MCF 10A (cell line): ENCODE results near the gene TMBIM4. TPM values are rescaled to one million over a fixed set of nuclear protein-coding genes. Genes with fewer than 3 reads are reported as not detected.
A peak's percentile ranks its signal among the peaks of the same experiment; 100 is the strongest.

Experiments used
- BruUV-seq: library from RNA; stranded (reverse); fragments of 400-500 nt; replicated peaks from 2 replicates; lab custom pipeline; 2021; lab: Mats Ljungman, UMichigan
- CTCF ChIA-PET: fragments of 300-600 bp; sonication (Branson Sonifier 250); formaldehyde crosslinking; extraction: SDS; loops from one replicate; lab custom pipeline; 2021; ENCODE audit warnings: antibody characterized with exemption, inconsistent platforms; lab: Yijun Ruan, JAX
- POLR2A ChIA-PET: fragments of 300-600, 350-650 bp; sonication (Branson Sonifier 250); formaldehyde crosslinking; extraction: SDS; loops from one replicate; lab custom pipeline; 2020; ENCODE audit warnings: antibody characterized with exemption, inconsistent platforms; lab: Yijun Ruan, JAX
- DNase-seq: peaks from one replicate; pipeline ENCODE4 v3.0.0-alpha.2; 2018; ENCODE audit not compliant: unreplicated experiment
- H3K27ac Mint-ChIP-seq: one replicate; pipeline ENCODE4 v1.8.0; 2022; ENCODE audit warnings: mild to moderate bottlenecking, low read depth, mixed read lengths; ENCODE audit not compliant: unreplicated experiment
- H3K27me3 Mint-ChIP-seq: one replicate; pipeline ENCODE4 v1.8.0; 2022; ENCODE audit warnings: mixed read lengths; ENCODE audit not compliant: insufficient read depth, unreplicated experiment
- H3K36me3 Mint-ChIP-seq: one replicate; pipeline ENCODE4 v1.8.0; 2022; ENCODE audit warnings: mild to moderate bottlenecking, moderate library complexity, mixed read lengths; ENCODE audit not compliant: insufficient read depth, unreplicated experiment
- H3K4me1 Mint-ChIP-seq: one replicate; pipeline ENCODE4 v1.8.0; 2022; ENCODE audit warnings: mixed read lengths; ENCODE audit not compliant: insufficient read depth, unreplicated experiment
- H3K4me3 Mint-ChIP-seq: one replicate; pipeline ENCODE4 v1.8.0; 2022; ENCODE audit warnings: mild to moderate bottlenecking, moderate library complexity, mixed read lengths; ENCODE audit not compliant: unreplicated experiment
- H3K9me3 Mint-ChIP-seq: one replicate; pipeline ENCODE4 v1.8.0; 2022; ENCODE audit warnings: mixed read lengths; ENCODE audit not compliant: unreplicated experiment
- CTCF ChIP-seq: fragments of 200-600 bp; IDR thresholded peaks from one replicate; pipeline ENCODE4 v1.8.0; 2022; ENCODE audit warnings: antibody characterized with exemption, mild to moderate bottlenecking; ENCODE audit not compliant: unreplicated experiment
- intact Hi-C: fragments of 100-400 bp; cut with micrococcal nuclease; formaldehyde crosslinking; loops from 2 replicates; pipeline ENCODE4 v1.14.1; 2022
- total RNA-seq: library from RNA; stranded (reverse); gene quantifications from 2 replicates; pipeline ENCODE4 v1.2.3, GENCODE V29; 2022

TMBIM4 gene
- total RNA-seq, 1 experiment from 2014 or later: 74.3 TPM

- intact Hi-C loops: no loop called here
- BruUV-seq: no TSS peak
- ChIA-PET CTCF (no interaction called here), POLR2A (no interaction called here)
- TF ChIP-seq CTCF: no peak
- Mint-ChIP-seq H3K27ac (no peak overlapping the region), H3K4me3 (no peak overlapping the region), H3K27me3 (peaks cover 58% of the 10 kb centered on the region), H3K36me3 (peaks cover 5% of the 10 kb centered on the region), H3K4me1 (no peaks in the 10 kb centered on the region), H3K9me3 (no peaks in the 10 kb centered on the region)
- no peak for DNase-seq
These were observed 29.3 kb upstream of the TMBIM4 start for GRCh38 chr12:66199141-66199540.

GRCh38 chr12:66197495-66197921 is 27.7 kb upstream of the TMBIM4 start:
- Mint-ChIP-seq H3K27ac (no peak overlapping the region), H3K4me3 (no peak overlapping the region), H3K27me3 (peaks cover 48% of the 10 kb centered on the region), H3K36me3 (peaks cover 5% of the 10 kb centered on the region), H3K9me3 (no peaks in the 10 kb centered on the region), H3K4me1 (no peaks in the 10 kb centered on the region)
- ChIA-PET CTCF (interaction anchor here (0.6 to 1.1 kb wide), 5 partner anchors 17 to 1668 kb away, joined by 3 to 5 read pairs (median 4); partner anchors contain the start of gene TMBIM4), POLR2A (interaction anchor here (2.4 kb wide), 1 partner anchor 28 kb away, joined by 7 read pairs; the partner anchor contains the start of gene TMBIM4)
- TF ChIP-seq CTCF: no peak
- intact Hi-C loops: no loop called here
- no peak for DNase-seq
- BruUV-seq: no TSS peak

GRCh38 chr12:66196806-66197205 is 27.0 kb upstream of the TMBIM4 start:
- Mint-ChIP-seq H3K27me3 (peaks cover 48% of the 10 kb centered on the region), H3K4me3 (no peak overlapping the region), H3K4me1 (no peaks in the 10 kb centered on the region), H3K27ac (no peak overlapping the region), H3K36me3 (peaks cover 5% of the 10 kb centered on the region), H3K9me3 (no peaks in the 10 kb centered on the region)
- POLR2A ChIA-PET: interaction anchor here (0.5 to 2.4 kb wide), 2 partner anchors 27 to 1379 kb away, joined by 3 to 7 read pairs; partner anchors contain the start of gene TMBIM4
- no TSS peak for BruUV-seq
- DNase-seq: peak; percentile 5
- no peak for TF ChIP-seq CTCF
- CTCF ChIA-PET: interaction anchor here (0.7 kb wide), 1 partner anchor 176 kb away, joined by 3 read pairs; no protein-coding TSS in a partner anchor
- intact Hi-C loops: no loop called here

GRCh38 chr12:66195242-66195641 is 25.4 kb upstream of the TMBIM4 start:
- intact Hi-C loops: no loop called here
- CTCF ChIA-PET: no interaction called here

More at GRCh38 chr12:66195242-66195641, 25.4 kb upstream of the TMBIM4 start:
- Mint-ChIP-seq H3K4me3 (no peak overlapping the region), H3K27me3 (peaks cover 59% of the 10 kb centered on the region), H3K36me3 (peaks cover 1% of the 10 kb centered on the region), H3K9me3 (no peaks in the 10 kb centered on the region), H3K4me1 (no peaks in the 10 kb centered on the region), H3K27ac (no peak overlapping the region)
- TF ChIP-seq CTCF: no peak
- DNase-seq: no peak
- BruUV-seq: no TSS peak
- POLR2A ChIA-PET: interaction anchor here (0.6 kb wide), 1 partner anchor 9 kb away, joined by 4 read pairs; no protein-coding TSS in a partner anchor
